Renal cortical epithelial cell (primary cell): Measurements from ENCODE around the gene KIAA1755. TPM values are rescaled to one million over a fixed set of nuclear protein-coding genes. Genes with fewer than 3 reads are reported as not detected.
"Not testable (repeated sequence)": the region's sequence is repeated elsewhere in the genome, so short reads cannot be mapped to it uniquely, and the experiment has no call there.

ENCODE experiments used
- DNase-seq: peaks from one replicate; pipeline ENCODE4 v3.0.0-alpha.2; 2011; ENCODE audit warnings: low read depth
- total RNA-seq: library from RNA; depleted of rRNA; stranded (reverse); fragments of >200 nt; gene quantifications from 2 replicates; pipeline ENCODE4 v1.2.3, GENCODE V29; 2014

Gene KIAA1755
- total RNA-seq, 1 donor from 2014 or later = not detected

GRCh38 chr20:38261054-38261390 is 487 bp upstream of the KIAA1755 start:
- no peak for DNase-seq

- no peak for DNase-seq
These were observed 534 bp downstream of the KIAA1755 start for GRCh38 chr20:38260025-38260377.

GRCh38 chr20:38258545-38259215 is 1.9 kb downstream of the KIAA1755 start:
- no peak for DNase-seq

GRCh38 chr20:38256966-38257365 is 3.6 kb downstream of the KIAA1755 start:
- DNase-seq = no peak

GRCh38 chr20:38256021-38256420 is 4.5 kb downstream of the KIAA1755 start:
- DNase-seq = no peak

- peak; percentile 17 for DNase-seq
These were observed 5.1 kb downstream of the KIAA1755 start for GRCh38 chr20:38255393-38255792.

- not testable (repeated sequence) for DNase-seq
These were observed 5.9 kb downstream of the KIAA1755 start for GRCh38 chr20:38254621-38255020.

GRCh38 chr20:38253571-38253970 is 7.0 kb downstream of the KIAA1755 start:
- DNase-seq = no peak

- DNase-seq = no peak
These were observed 7.9 kb downstream of the KIAA1755 start for GRCh38 chr20:38252292-38253288.

- not testable (repeated sequence) for DNase-seq
These were observed 9.1 kb downstream of the KIAA1755 start for GRCh38 chr20:38251441-38251840.

GRCh38 chr20:38250609-38251008 is 9.9 kb downstream of the KIAA1755 start:
- no peak for DNase-seq

GRCh38 chr20:38249536-38250310 is 10.8 kb downstream of the KIAA1755 start:
- no peak for DNase-seq

- no peak for DNase-seq
These were observed 12.4 kb downstream of the KIAA1755 start for GRCh38 chr20:38248133-38248532.

- not testable (repeated sequence) for DNase-seq
These were observed 12.8 kb downstream of the KIAA1755 start for GRCh38 chr20:38247725-38248124.

- DNase-seq = no peak
These were observed 13.4 kb downstream of the KIAA1755 start for GRCh38 chr20:38247166-38247509.

GRCh38 chr20:38246357-38247165 is 14.0 kb downstream of the KIAA1755 start:
- no peak for DNase-seq

GRCh38 chr20:38245753-38246152 is 14.8 kb downstream of the KIAA1755 start:
- DNase-seq = no peak

GRCh38 chr20:38243709-38244020 is 16.9 kb downstream of the KIAA1755 start:
- DNase-seq = no peak

GRCh38 chr20:38242848-38243708 is 17.5 kb downstream of the KIAA1755 start:
- DNase-seq = no peak

GRCh38 chr20:38241201-38241600 is 19.3 kb downstream of the KIAA1755 start:
- no peak for DNase-seq

- no peak for DNase-seq
These were observed 21.1 kb downstream of the KIAA1755 start for GRCh38 chr20:38239441-38239840.
